GM04504 (cell line): ENCODE data around the gene DLGAP3.
"Not testable (repeated sequence)": the region's sequence is repeated elsewhere in the genome, so short reads cannot be mapped to it uniquely, and the experiment has no call there.

Experiments
- DNase-seq: peaks from one replicate; pipeline ENCODE4 v3.0.0-alpha.2; 2012; ENCODE audit warnings: low read depth

Gene DLGAP3

GRCh38 chr1:34929497-34929852 is at the start of gene DLGAP3:
TSS of gene DLGAP3 (minus strand) at chr1:34929650. CDS start at chr1:34905383, 24,267 bp downstream.
- no peak for DNase-seq

GRCh38 chr1:34978921-34979320 is 49.5 kb upstream of the DLGAP3 start:
- DNase-seq, result no peak

- no peak for DNase-seq
Measured at GRCh38 chr1:34977858-34978257, 48.4 kb upstream of the DLGAP3 start.

GRCh38 chr1:34977210-34977471 is 47.7 kb upstream of the DLGAP3 start:
- DNase-seq, result no peak

GRCh38 chr1:34976384-34977209 is 47.1 kb upstream of the DLGAP3 start:
- no peak for DNase-seq

GRCh38 chr1:34975771-34976170 is 46.3 kb upstream of the DLGAP3 start:
- no peak for DNase-seq

GRCh38 chr1:34975338-34975737 is 45.9 kb upstream of the DLGAP3 start:
- no peak for DNase-seq

- no peak for DNase-seq
Measured at GRCh38 chr1:34974626-34975025, 45.2 kb upstream of the DLGAP3 start.

GRCh38 chr1:34973326-34973725 is 43.9 kb upstream of the DLGAP3 start:
- DNase-seq, result no peak

GRCh38 chr1:34970829-34971228 is 41.4 kb upstream of the DLGAP3 start:
- no peak for DNase-seq

GRCh38 chr1:34970220-34970735 is 40.8 kb upstream of the DLGAP3 start:
- DNase-seq, result no peak

- DNase-seq, result not testable (repeated sequence)
Measured at GRCh38 chr1:34968297-34968696, 38.8 kb upstream of the DLGAP3 start.

- DNase-seq, result not testable (repeated sequence)
Measured at GRCh38 chr1:34967672-34968071, 38.2 kb upstream of the DLGAP3 start.

- no peak for DNase-seq
Measured at GRCh38 chr1:34965597-34965996, 36.1 kb upstream of the DLGAP3 start.

GRCh38 chr1:34950428-34950827 is 21.0 kb upstream of the DLGAP3 start:
- DNase-seq, result no peak

GRCh38 chr1:34948739-34949138 is 19.3 kb upstream of the DLGAP3 start:
- DNase-seq, result not testable (repeated sequence)

- DNase-seq, result not testable (repeated sequence)
Measured at GRCh38 chr1:34947641-34948314, 18.3 kb upstream of the DLGAP3 start.

GRCh38 chr1:34946211-34946610 is 16.8 kb upstream of the DLGAP3 start:
- no peak for DNase-seq

- not testable (repeated sequence) for DNase-seq
Measured at GRCh38 chr1:34941798-34942197, 12.3 kb upstream of the DLGAP3 start.

GRCh38 chr1:34930702-34931071 is 1.2 kb upstream of the DLGAP3 start:
- DNase-seq, result no peak

- no peak for DNase-seq
Measured at GRCh38 chr1:34929853-34930701, 627 bp upstream of the DLGAP3 start.

- DNase-seq, result no peak
Measured at GRCh38 chr1:34928699-34929496, 552 bp downstream of the DLGAP3 start.
